Dendritic cell treated with granulocyte-macrophage colony-stimulating factor and Interleukin-4, amounts not matched to agents 40 ng/mL and 50 ng/mL, for 4 days (primary cell): ENCODE results near the gene NALF2.

Experiments used
- H3K27ac Mint-ChIP-seq: one replicate; pipeline ENCODE4 v1.8.0; 2022; ENCODE audit warnings: mild to moderate bottlenecking, mixed read lengths
- H3K27me3 Mint-ChIP-seq: one replicate; pipeline ENCODE4 v1.8.0; 2022; ENCODE audit warnings: mild to moderate bottlenecking, mixed read lengths
- H3K36me3 Mint-ChIP-seq: one replicate; pipeline ENCODE4 v1.8.0; 2022; ENCODE audit warnings: low read depth, mixed read lengths
- H3K4me1 Mint-ChIP-seq: one replicate; pipeline ENCODE4 v1.8.0; 2022; ENCODE audit warnings: low read depth, mixed read lengths
- H3K4me3 Mint-ChIP-seq: one replicate; pipeline ENCODE4 v1.8.0; 2022; ENCODE audit warnings: mild to moderate bottlenecking, moderate library complexity, mixed read lengths
- H3K9me3 Mint-ChIP-seq: one replicate; pipeline ENCODE4 v1.8.0; 2022; ENCODE audit warnings: mixed read lengths
- intact Hi-C: fragments of 100-400 bp; cut with micrococcal nuclease; formaldehyde crosslinking; loops from one replicate; pipeline ENCODE4 v1.15.0; 2022

The NALF2 gene

GRCh38 chrX:69541956-69542355 is 37.8 kb downstream of the NALF2 start:
- Mint-ChIP-seq H3K27me3 (peaks cover 17% of the 10 kb centered on the region), H3K4me1 (peaks cover 15% of the 10 kb centered on the region), H3K36me3 (no peaks in the 10 kb centered on the region), H3K9me3 (no peaks in the 10 kb centered on the region), H3K4me3 (no peak overlapping the region), H3K27ac (no peak overlapping the region)
- intact Hi-C loops: no loop called here

- H3K27ac Mint-ChIP-seq: no peak overlapping the region
These were observed 39.4 kb downstream of the NALF2 start for GRCh38 chrX:69543572-69543971.

GRCh38 chrX:69546417-69546816 is 42.3 kb downstream of the NALF2 start:
- H3K4me3 Mint-ChIP-seq: no peak overlapping the region
- no peak overlapping the region for H3K27ac Mint-ChIP-seq
- no peaks in the 10 kb centered on the region for H3K4me1 Mint-ChIP-seq
- intact Hi-C loops: no loop called here
- no peaks in the 10 kb centered on the region for H3K9me3 Mint-ChIP-seq
- no peaks in the 10 kb centered on the region for H3K36me3 Mint-ChIP-seq
- no peaks in the 10 kb centered on the region for H3K27me3 Mint-ChIP-seq

More at GRCh38 chrX:69543572-69543971, 39.4 kb downstream of the NALF2 start:
- peaks cover 5% of the 10 kb centered on the region for H3K27me3 Mint-ChIP-seq
- H3K4me3 Mint-ChIP-seq: no peak overlapping the region
- H3K4me1 Mint-ChIP-seq: peaks cover 11% of the 10 kb centered on the region
- no peaks in the 10 kb centered on the region for H3K9me3 Mint-ChIP-seq
- H3K36me3 Mint-ChIP-seq: no peaks in the 10 kb centered on the region
- intact Hi-C loops: no loop called here

GRCh38 chrX:69546978-69547377 is 42.9 kb downstream of the NALF2 start:
- Mint-ChIP-seq H3K9me3 (no peaks in the 10 kb centered on the region), H3K27me3 (no peaks in the 10 kb centered on the region), H3K27ac (no peak overlapping the region), H3K36me3 (no peaks in the 10 kb centered on the region), H3K4me1 (no peaks in the 10 kb centered on the region), H3K4me3 (no peak overlapping the region)
- intact Hi-C loops: no loop called here

- Mint-ChIP-seq H3K36me3 (no peaks in the 10 kb centered on the region), H3K27me3 (no peaks in the 10 kb centered on the region), H3K4me1 (no peaks in the 10 kb centered on the region), H3K4me3 (no peak overlapping the region), H3K9me3 (no peaks in the 10 kb centered on the region), H3K27ac (no peak overlapping the region)
- intact Hi-C loops: no loop called here
These were observed 47.4 kb downstream of the NALF2 start for GRCh38 chrX:69551421-69552009.

GRCh38 chrX:69552512-69552911 is 48.4 kb downstream of the NALF2 start:
- Mint-ChIP-seq H3K27me3 (no peaks in the 10 kb centered on the region), H3K9me3 (no peaks in the 10 kb centered on the region), H3K4me1 (no peaks in the 10 kb centered on the region), H3K36me3 (no peaks in the 10 kb centered on the region), H3K4me3 (no peak overlapping the region), H3K27ac (no peak overlapping the region)
- intact Hi-C loops: no loop called here
